SU-DHL-6 (cell line): ENCODE measurements around the gene FAH.

Experiments used
- CTCF ChIP-seq: fragments of 200-600 bp; sonication (generic); IDR thresholded peaks from one replicate; pipeline ENCODE4 v1.5.1; 2017; ENCODE audit warnings: antibody characterized with exemption, mild to moderate bottlenecking, low read length, moderate library complexity; ENCODE audit not compliant: insufficient read depth, poor library complexity, severe bottlenecking
- EZH2phosphoT487 ChIP-seq: fragments of 200-600 bp; sonication (generic), shearing (Covaris generic); conservative IDR thresholded peaks from 2 replicates; pipeline ENCODE4 v1.6.1; 2018; ENCODE audit warnings: mild to moderate bottlenecking, antibody characterized with exemption, low read length, moderate library complexity, mixed read lengths

- TF ChIP-seq CTCF (no peak), EZH2phosphoT487 (no peak)
These were observed 50.0 kb downstream of the FAH start for GRCh38 chr15:80202641-80203360.
